Measurements from ENCODE around the gene RAD1.

Gene RAD1

GRCh38 chr5:34915139-34915855 is at the start of gene RAD1, which contains the start of gene BRIX1:
TSS of gene RAD1 (minus strand) at chr5:34915504. CDS start at chr5:34914892, 612 bp downstream.
TSS of gene BRIX1 (plus strand) at chr5:34915711. CDS start at chr5:34915739, 28 bp downstream.
- H3K4me3 ChIP-seq (ENCODE audit: low read depth, low read length): peak within 1 kb of the TSS; percentile 97
- no peak for TF ChIP-seq CTCF (IDR thresholded peaks at IDR 0.05; ENCODE audit: low read depth, low read length)
- DNase-seq (ENCODE audit: low read depth, low spot score): peak; percentile 98
- in situ Hi-C loops (cut with HindIII; ENCODE audit: low sequenced_read_pairs): no loop called here

- no peak for TF ChIP-seq CTCF (IDR thresholded peaks at IDR 0.05; ENCODE audit: low read depth, low read length)
- peak; percentile 57 for DNase-seq (ENCODE audit: low read depth, low spot score)
- in situ Hi-C loops (cut with HindIII; ENCODE audit: low sequenced_read_pairs): no loop called here
- no peak overlapping the region for H3K4me3 ChIP-seq (ENCODE audit: low read depth, low read length)
Measured at GRCh38 chr5:34959323-34959722, 44.0 kb upstream of the RAD1 start.

GRCh38 chr5:34957857-34958690 is 42.8 kb upstream of the RAD1 start:
- in situ Hi-C loops (cut with HindIII; ENCODE audit: low sequenced_read_pairs): no loop called here
- H3K4me3 ChIP-seq (ENCODE audit: low read depth, low read length): no peak overlapping the region
- peak; percentile 70 for TF ChIP-seq CTCF (IDR thresholded peaks at IDR 0.05; ENCODE audit: low read depth, low read length)
- peak; percentile 38 for DNase-seq (ENCODE audit: low read depth, low spot score)

GRCh38 chr5:34957321-34957720 is 42.0 kb upstream of the RAD1 start:
- no peak for TF ChIP-seq CTCF (IDR thresholded peaks at IDR 0.05; ENCODE audit: low read depth, low read length)
- no peak for DNase-seq (ENCODE audit: low read depth, low spot score)
- in situ Hi-C loops (cut with HindIII; ENCODE audit: low sequenced_read_pairs): no loop called here
- H3K4me3 ChIP-seq (ENCODE audit: low read depth, low read length): no peak overlapping the region

GRCh38 chr5:34944460-34945047 is 29.2 kb upstream of the RAD1 start:
- no peak for TF ChIP-seq CTCF (IDR thresholded peaks at IDR 0.05; ENCODE audit: low read depth, low read length)
- in situ Hi-C loops (cut with HindIII; ENCODE audit: low sequenced_read_pairs): no loop called here
- H3K4me3 ChIP-seq (ENCODE audit: low read depth, low read length): no peak overlapping the region
- no peak for DNase-seq (ENCODE audit: low read depth, low spot score)

- no peak for DNase-seq (ENCODE audit: low read depth, low spot score)
- in situ Hi-C loops (cut with HindIII; ENCODE audit: low sequenced_read_pairs): no loop called here
- H3K4me3 ChIP-seq (ENCODE audit: low read depth, low read length): no peak overlapping the region
- TF ChIP-seq CTCF (IDR thresholded peaks at IDR 0.05; ENCODE audit: low read depth, low read length): no peak
Measured at GRCh38 chr5:34944044-34944443, 28.7 kb upstream of the RAD1 start.

Measured in astrocyte of the spinal cord (primary cell).